Measurements from ENCODE around the gene ARHGEF12.

GRCh38 chr11:120295099-120295498 lies 41.1 kb upstream of the ARHGEF12 start:
- TF ChIP-seq, protein P1, sequence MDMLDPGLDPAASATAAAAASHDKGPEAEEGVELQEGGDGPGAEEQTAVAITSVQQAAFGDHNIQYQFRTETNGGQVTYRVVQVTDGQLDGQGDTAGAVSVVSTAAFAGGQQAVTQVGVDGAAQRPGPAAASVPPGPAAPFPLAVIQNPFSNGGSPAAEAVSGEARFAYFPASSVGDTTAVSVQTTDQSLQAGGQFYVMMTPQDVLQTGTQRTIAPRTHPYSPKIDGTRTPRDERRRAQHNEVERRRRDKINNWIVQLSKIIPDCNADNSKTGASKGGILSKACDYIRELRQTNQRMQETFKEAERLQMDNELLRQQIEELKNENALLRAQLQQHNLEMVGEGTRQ (IDR thresholded peaks at IDR 0.05) = no peak
- no peak for TF ChIP-seq CHD2 (IDR thresholded peaks at IDR 0.05; ENCODE audit: low read length, partially characterized antibody)
- no peak for TF ChIP-seq CBX8 (IDR thresholded peaks at IDR 0.05)
- TF ChIP-seq, protein P2, sequence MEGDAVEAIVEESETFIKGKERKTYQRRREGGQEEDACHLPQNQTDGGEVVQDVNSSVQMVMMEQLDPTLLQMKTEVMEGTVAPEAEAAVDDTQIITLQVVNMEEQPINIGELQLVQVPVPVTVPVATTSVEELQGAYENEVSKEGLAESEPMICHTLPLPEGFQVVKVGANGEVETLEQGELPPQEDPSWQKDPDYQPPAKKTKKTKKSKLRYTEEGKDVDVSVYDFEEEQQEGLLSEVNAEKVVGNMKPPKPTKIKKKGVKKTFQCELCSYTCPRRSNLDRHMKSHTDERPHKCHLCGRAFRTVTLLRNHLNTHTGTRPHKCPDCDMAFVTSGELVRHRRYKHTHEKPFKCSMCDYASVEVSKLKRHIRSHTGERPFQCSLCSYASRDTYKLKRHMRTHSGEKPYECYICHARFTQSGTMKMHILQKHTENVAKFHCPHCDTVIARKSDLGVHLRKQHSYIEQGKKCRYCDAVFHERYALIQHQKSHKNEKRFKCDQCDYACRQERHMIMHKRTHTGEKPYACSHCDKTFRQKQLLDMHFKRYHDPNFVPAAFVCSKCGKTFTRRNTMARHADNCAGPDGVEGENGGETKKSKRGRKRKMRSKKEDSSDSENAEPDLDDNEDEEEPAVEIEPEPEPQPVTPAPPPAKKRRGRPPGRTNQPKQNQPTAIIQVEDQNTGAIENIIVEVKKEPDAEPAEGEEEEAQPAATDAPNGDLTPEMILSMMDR (IDR thresholded peaks at IDR 0.05) = no peak
- TF ChIP-seq POLR2A (IDR thresholded peaks at IDR 0.05; ENCODE audit: low read length) = no peak
